HG02981 (cell line): ENCODE results near the gene TYRP1.

Experiments used
- ATAC-seq: cut with Tn5 transposase; IDR thresholded peaks from one replicate; pipeline ENCODE4 v1.9.1; 2021; ENCODE audit warnings: mild to moderate bottlenecking, moderate library complexity; ENCODE audit not compliant: unreplicated experiment

Gene TYRP1

GRCh38 chr9:12696931-12697622 is 3.9 kb downstream of the TYRP1 start:
- ATAC-seq = no peak

DNA sequence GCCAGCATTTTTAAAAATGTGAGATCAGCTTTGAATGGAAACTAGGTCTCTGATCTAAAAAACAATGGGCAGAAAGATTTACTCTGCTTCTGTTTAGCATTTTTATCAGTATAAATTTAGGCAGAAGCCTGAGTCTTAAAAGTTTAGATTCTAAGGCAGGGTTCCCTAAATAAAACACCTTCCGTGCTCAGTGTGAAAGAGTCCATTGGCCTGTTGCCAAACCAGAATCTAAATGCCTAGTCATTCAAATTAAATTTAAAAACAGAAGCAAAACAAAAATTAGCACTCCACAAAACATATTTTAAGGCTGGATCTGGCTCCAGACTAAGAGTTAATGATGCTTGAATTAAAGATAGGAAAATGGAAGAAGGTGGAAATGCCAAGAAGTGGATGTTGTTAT is 4.5 kb downstream of the TYRP1 start:
- no peak for ATAC-seq

GRCh38 chr9:12698266-12698665 is 5.1 kb downstream of the TYRP1 start:
- ATAC-seq = no peak

DNA sequence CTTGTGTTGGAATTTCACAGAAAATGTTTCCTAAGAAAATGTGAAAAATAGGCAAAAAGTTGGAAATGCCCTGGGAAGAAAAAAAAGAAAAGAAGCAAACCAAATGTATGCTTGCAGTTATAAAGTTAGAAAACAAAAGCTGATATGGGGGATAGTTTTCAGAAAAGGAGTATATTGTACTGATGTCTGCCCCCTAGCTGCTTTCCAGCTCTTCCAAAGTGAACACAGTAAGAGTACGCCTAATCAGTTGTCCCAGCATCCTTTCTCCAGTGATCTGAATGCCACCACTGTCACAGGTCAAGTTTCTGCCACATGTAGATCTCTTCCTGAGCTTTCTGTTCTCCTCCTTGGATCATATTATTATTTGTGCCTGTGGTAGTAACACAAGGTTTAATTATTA is 5.8 kb downstream of the TYRP1 start:
- no peak for ATAC-seq

DNA sequence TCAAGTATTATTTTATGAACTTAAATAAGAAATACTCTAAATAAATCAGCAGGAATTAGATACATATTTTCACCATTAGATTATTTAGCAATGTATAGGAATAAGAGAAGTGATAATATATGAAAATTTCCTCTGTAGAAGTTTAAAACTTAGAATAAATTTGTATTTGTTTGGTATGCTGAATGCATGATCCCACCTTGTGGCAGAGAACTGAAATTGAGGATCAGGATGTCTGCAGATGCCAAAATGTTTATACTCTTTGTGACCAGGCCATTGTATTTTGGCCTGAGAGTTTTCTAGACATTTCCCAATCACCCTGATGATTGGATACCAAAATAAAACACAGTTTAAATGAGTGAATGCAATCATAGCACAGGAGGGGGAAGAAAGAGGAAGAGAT is 6.3 kb downstream of the TYRP1 start:
- ATAC-seq = no peak

- no peak for ATAC-seq
These were observed 7.9 kb downstream of the TYRP1 start for GRCh38 chr9:12701126-12701525.

DNA sequence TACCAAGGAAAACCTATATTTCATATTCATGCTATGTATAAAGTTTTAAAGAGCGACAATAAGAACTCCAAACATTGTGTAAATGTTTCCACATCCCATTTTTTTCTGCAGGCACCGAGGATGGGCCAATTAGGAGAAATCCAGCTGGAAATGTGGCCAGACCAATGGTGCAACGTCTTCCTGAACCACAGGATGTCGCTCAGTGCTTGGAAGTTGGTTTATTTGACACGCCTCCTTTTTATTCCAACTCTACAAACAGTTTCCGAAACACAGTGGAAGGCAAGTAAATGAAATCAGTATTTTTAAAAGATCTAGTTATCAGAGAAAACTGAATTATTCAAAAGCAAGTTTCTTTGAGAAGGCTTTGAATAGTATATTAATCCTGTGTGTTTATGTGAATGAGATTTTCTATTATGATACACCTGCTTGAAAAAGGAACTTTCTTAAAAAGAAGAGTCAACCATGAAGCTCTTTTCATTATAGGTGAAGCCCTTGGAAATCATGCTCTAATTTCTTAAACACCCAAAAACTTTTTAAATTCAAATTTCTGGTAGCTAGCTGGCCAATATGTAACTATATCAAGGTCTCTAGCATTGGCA is 9.1 kb downstream of the TYRP1 start:
- ATAC-seq = no peak

- ATAC-seq = no peak
These were observed 10.8 kb downstream of the TYRP1 start for GRCh38 chr9:12703996-12704395.

- ATAC-seq = no peak
These were observed 12.7 kb downstream of the TYRP1 start for GRCh38 chr9:12705738-12706391.

GRCh38 chr9:12708562-12709298 is 15.5 kb downstream of the TYRP1 start:
- ATAC-seq = no peak

DNA sequence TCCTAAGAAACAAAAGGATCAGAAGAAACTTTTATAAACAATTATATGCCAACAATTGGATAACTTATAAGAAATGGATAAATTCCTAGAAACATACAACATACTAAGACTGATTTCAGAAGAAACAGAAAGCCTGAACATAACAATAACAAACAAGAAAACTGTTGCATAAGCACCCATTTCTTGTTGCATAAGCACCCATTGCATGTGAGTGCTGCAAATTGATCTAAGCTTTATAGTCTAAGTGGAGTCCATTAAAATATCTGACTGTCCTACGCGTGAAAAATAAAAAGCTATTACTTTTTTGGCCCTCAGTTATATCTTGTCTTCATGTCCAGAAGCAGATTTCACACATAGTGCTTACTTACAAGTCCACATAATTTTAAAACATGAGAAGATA is 19.3 kb downstream of the TYRP1 start:
- no peak for ATAC-seq

- ATAC-seq = no peak
These were observed 22.1 kb downstream of the TYRP1 start for GRCh38 chr9:12715268-12715667.

GRCh38 chr9:12716823-12717600 is 23.8 kb downstream of the TYRP1 start:
- ATAC-seq = no peak

- ATAC-seq = no peak
These were observed 24.7 kb downstream of the TYRP1 start for GRCh38 chr9:12717907-12718306.

- no peak for ATAC-seq
These were observed 25.4 kb downstream of the TYRP1 start for GRCh38 chr9:12718482-12719026.

DNA sequence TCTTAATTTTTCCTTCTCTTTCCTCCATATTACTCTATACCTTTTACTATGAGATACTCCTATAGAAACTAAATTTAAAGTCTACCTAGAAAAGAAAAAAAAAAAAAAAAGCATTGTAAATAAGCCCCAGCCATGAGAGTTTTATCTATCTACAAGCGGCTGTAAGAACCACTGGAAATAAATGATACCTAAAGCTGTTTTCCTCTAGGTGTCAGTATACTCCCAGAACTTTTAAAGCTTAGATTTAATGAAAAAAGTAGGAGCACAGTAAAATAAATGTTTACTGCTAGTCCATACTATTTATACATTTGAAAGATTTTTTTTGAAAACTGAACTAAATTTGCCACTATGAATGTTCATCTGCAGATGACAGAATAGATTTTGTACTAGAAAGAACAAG is 26.2 kb downstream of the TYRP1 start:
- ATAC-seq = no peak

- ATAC-seq = no peak
These were observed 27.4 kb downstream of the TYRP1 start for GRCh38 chr9:12720551-12720950.

GRCh38 chr9:12722131-12722530 is 28.9 kb downstream of the TYRP1 start:
- no peak for ATAC-seq

- ATAC-seq = no peak
These were observed 30.3 kb downstream of the TYRP1 start for GRCh38 chr9:12723409-12724028.

GRCh38 chr9:12726795-12727194 is 33.6 kb downstream of the TYRP1 start:
- no peak for ATAC-seq
